ENCODE measurements around the gene CASK. TPM values are rescaled to one million over a fixed set of nuclear protein-coding genes. Genes with fewer than 3 reads are reported as not detected.

CASK gene
- total RNA-seq, 1 experiment from 2014 or later = 39.2 TPM

DNA sequence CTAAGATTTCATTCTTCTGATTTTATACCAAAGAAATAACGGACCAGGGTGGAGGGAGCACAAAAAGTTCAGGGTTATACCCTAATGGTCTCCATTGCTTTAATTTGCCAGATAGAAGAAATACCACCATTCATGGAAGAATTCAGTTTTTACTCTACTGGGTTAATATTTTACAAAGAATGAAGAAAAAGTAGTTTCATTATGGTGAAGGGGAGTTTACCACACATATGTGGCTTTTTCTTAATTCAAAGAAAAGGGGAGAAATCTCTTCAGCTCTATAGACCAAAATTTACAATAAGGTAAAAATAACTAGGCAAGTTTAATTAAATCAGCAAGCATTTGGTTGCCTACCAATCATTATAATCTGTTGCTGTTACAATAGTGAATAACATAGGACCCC, 37.6 kb downstream of the CASK start:
- Histone ChIP-seq H3K36me3 (replicated peaks; ENCODE audit: control insufficient read depth, insufficient read depth, low read length) (no peaks in the 10 kb centered on the region), H3K4me3 (ENCODE audit: insufficient read depth, low read depth, low read length) (no peak overlapping the region), H3K27me3 (ENCODE audit: control insufficient read depth, insufficient read depth, low read length) (no peaks in the 10 kb centered on the region)
- no peak for DNase-seq

GRCh38 chrX:41881166-41881565, 42.2 kb downstream of the CASK start:
- Histone ChIP-seq H3K4me3 (ENCODE audit: insufficient read depth, low read depth, low read length) (no peak overlapping the region), H3K27me3 (ENCODE audit: control insufficient read depth, insufficient read depth, low read length) (no peaks in the 10 kb centered on the region), H3K36me3 (replicated peaks; ENCODE audit: control insufficient read depth, insufficient read depth, low read length) (no peaks in the 10 kb centered on the region)
- no peak for DNase-seq

DNA sequence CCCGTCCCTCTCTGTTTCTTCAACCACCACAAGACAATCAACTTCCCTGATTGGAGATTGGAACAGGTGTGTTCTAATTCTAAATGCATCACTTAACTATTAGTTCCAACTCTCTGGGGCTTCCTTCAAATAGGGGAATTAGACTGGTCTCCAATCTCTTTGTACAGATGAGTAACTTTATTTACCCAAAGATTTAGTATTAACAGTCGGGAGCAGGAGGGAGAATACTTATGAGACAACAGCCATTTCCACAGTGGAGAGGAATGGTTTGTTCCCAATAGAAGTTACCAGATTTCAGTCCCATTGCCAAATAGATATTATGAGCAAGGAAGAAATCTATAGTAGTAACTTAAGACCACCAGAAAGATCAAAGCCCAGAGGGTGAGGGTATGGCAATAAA, 46.2 kb downstream of the CASK start:
- H3K36me3 ChIP-seq (replicated peaks; ENCODE audit: control insufficient read depth, insufficient read depth, low read length) = no peaks in the 10 kb centered on the region
- H3K27me3 ChIP-seq (ENCODE audit: control insufficient read depth, insufficient read depth, low read length) = no peaks in the 10 kb centered on the region
- H3K4me3 ChIP-seq (ENCODE audit: insufficient read depth, low read depth, low read length) = no peak overlapping the region
- DNase-seq = no peak

GRCh38 chrX:41875142-41875541, 48.2 kb downstream of the CASK start:
- Histone ChIP-seq H3K36me3 (replicated peaks; ENCODE audit: control insufficient read depth, insufficient read depth, low read length) (no peaks in the 10 kb centered on the region), H3K4me3 (ENCODE audit: insufficient read depth, low read depth, low read length) (no peak overlapping the region), H3K27me3 (ENCODE audit: control insufficient read depth, insufficient read depth, low read length) (no peaks in the 10 kb centered on the region)
- no peak for DNase-seq

DNA sequence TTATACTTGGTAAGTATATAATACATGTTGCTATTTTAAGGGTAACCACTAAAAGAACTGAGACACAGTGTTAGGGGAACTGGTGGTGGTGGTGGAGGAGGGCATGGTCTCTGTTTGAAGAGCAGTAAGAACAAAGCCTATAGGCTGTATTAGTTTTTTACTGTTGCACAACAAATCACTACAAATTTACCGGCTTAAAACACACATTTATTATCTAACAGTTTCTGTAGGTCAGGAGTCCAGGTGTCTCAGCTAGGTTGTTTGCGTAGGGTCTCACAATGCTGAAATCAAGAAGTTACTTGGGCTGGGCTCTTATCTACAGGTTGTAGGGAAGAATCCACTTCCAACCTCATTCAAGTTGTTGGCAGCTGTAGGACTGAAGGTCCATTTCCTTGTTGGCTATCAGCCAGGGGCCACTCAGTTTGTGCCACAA, 52.6 kb downstream of the CASK start:
- Histone ChIP-seq H3K36me3 (replicated peaks; ENCODE audit: control insufficient read depth, insufficient read depth, low read length) (no peaks in the 10 kb centered on the region), H3K4me3 (ENCODE audit: insufficient read depth, low read depth, low read length) (no peak overlapping the region), H3K27me3 (ENCODE audit: control insufficient read depth, insufficient read depth, low read length) (no peaks in the 10 kb centered on the region)
- no peak for DNase-seq

GRCh38 chrX:41868392-41868977, 54.9 kb downstream of the CASK start:
- Histone ChIP-seq H3K36me3 (replicated peaks; ENCODE audit: control insufficient read depth, insufficient read depth, low read length) (no peaks in the 10 kb centered on the region), H3K4me3 (ENCODE audit: insufficient read depth, low read depth, low read length) (no peak overlapping the region), H3K27me3 (ENCODE audit: control insufficient read depth, insufficient read depth, low read length) (no peaks in the 10 kb centered on the region)
- DNase-seq = no peak

DNA sequence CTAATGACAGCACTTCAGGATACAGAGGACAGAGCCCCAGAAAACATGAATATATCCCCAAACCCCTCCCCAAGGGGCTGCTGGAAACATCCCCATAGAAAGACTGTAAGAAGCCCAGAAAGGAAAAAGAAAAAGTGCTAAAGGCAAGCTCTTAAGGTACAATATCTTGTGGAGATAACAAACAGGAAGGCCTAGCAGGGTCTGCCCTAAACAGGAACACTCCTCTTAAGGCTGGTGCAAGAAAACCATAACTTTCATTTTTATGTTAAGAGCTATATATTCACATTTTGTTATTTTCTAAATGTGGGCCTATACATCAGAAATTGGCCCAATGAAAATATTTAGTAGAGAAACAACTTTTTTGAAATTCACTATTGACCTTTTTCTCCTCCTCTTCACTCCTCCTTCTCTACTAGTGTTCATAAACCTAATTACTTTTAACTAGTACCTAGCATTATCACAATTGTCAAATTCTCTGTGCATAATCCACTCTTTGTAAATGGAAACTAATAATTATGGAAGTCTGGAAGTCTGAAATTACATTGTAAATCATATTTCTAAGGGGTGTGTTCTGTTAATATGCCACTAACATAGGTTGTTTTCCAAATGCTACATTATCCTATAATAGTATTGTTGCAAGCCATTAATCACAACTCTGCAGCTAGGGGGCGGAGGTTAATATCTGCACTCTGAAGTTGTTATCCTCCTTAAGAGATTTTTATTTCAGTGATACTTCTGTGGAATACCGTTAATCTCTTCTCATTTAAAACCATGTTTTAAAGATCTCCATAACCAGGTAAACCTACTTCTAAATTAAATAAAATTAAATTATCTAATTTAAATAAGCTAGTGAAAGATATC, 59.8 kb downstream of the CASK start:
- Histone ChIP-seq H3K4me3 (ENCODE audit: insufficient read depth, low read depth, low read length) (no peak overlapping the region), H3K27me3 (ENCODE audit: control insufficient read depth, insufficient read depth, low read length) (no peaks in the 10 kb centered on the region), H3K36me3 (replicated peaks; ENCODE audit: control insufficient read depth, insufficient read depth, low read length) (no peaks in the 10 kb centered on the region)
- no peak for DNase-seq

DNA sequence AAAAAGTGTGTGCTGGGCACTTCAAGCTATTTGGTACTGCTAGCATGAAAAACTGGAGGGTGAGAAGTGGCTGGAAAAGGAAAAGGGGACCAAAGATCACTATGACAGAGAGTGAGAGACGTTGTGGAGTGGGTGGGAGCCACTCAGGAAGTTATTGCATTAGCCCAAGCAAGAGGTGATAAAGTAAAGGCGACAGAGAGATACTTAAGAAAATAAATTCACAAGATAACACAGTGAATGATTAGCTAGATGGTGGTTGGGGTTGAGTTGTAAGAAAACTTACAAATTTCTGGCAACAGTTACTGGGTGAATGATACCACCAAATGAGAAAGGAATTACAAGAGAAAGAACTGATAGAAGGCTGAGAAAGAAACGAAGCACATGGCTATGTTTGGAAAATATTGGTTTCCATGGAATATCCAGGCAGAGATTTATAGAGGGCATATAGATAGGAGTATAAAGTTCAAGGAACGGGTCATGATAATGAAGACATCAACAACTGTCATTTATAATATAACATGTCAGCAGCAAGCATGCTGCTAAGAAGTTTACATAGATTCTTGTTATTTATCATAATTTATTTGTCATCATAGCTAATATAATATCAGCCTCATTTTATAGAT, 60.7 kb downstream of the CASK start:
- no peaks in the 10 kb centered on the region for H3K27me3 ChIP-seq (ENCODE audit: control insufficient read depth, insufficient read depth, low read length)
- H3K4me3 ChIP-seq (ENCODE audit: insufficient read depth, low read depth, low read length) = no peak overlapping the region
- no peaks in the 10 kb centered on the region for H3K36me3 ChIP-seq (replicated peaks; ENCODE audit: control insufficient read depth, insufficient read depth, low read length)
- no peak for DNase-seq

GRCh38 chrX:41858161-41858775, 65.1 kb downstream of the CASK start:
- DNase-seq = peak; percentile 38

DNA sequence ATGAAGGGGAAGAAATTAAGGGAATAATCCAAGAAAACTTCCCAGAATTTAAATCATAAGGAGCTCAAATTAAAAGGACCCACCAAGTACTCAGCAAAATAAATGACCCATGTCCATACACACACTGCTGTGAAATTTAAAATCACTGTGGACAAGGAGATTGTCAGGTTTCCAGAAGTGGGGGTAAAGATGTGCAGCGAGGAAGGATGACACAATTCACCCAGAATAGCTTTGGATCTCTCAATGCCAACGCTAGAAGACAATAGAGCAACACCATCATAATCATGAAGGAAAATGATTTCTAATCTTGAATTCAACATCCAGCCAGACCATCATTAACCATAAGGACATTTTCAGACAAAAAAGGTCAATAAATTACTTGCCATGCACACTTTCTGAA, 65.7 kb downstream of the CASK start:
- no peaks in the 10 kb centered on the region for H3K36me3 ChIP-seq (replicated peaks; ENCODE audit: control insufficient read depth, insufficient read depth, low read length)
- DNase-seq = no peak
- H3K4me3 ChIP-seq (ENCODE audit: insufficient read depth, low read depth, low read length) = no peak overlapping the region
- no peaks in the 10 kb centered on the region for H3K27me3 ChIP-seq (ENCODE audit: control insufficient read depth, insufficient read depth, low read length)

More at GRCh38 chrX:41858161-41858775, 65.1 kb downstream of the CASK start:
- no peaks in the 10 kb centered on the region for H3K27me3 ChIP-seq (ENCODE audit: control insufficient read depth, insufficient read depth, low read length)
- no peaks in the 10 kb centered on the region for H3K36me3 ChIP-seq (replicated peaks; ENCODE audit: control insufficient read depth, insufficient read depth, low read length)
- H3K4me3 ChIP-seq (ENCODE audit: insufficient read depth, low read depth, low read length) = no peak overlapping the region

DNA sequence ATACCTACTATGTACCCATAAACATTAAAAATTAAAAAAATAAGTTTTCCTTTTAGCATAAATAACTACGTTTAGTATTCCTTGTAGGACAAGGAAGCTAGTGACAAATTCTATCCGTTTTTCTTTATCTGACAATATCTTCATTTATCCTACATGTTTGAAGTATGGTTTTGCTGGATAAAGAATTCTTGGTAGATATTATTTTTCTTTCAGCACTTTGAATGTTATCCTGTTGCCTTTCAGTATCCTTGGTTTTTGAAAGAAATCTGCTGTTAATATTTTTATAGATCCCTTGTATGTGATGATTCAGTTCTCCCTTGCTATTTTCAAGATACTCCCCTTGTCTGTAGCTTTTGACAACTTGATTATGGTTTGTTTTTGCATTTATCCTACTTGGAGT, 76.6 kb downstream of the CASK start:
- H3K36me3 ChIP-seq (replicated peaks; ENCODE audit: control insufficient read depth, insufficient read depth, low read length) = no peaks in the 10 kb centered on the region
- H3K4me3 ChIP-seq (ENCODE audit: insufficient read depth, low read depth, low read length) = no peak overlapping the region
- no peaks in the 10 kb centered on the region for H3K27me3 ChIP-seq (ENCODE audit: control insufficient read depth, insufficient read depth, low read length)
- DNase-seq = no peak

GRCh38 chrX:41837270-41837944, 85.9 kb downstream of the CASK start:
- H3K4me3 ChIP-seq (ENCODE audit: insufficient read depth, low read depth, low read length) = no peak overlapping the region
- H3K27me3 ChIP-seq (ENCODE audit: control insufficient read depth, insufficient read depth, low read length) = no peaks in the 10 kb centered on the region
- no peaks in the 10 kb centered on the region for H3K36me3 ChIP-seq (replicated peaks; ENCODE audit: control insufficient read depth, insufficient read depth, low read length)
- no peak for DNase-seq

DNA sequence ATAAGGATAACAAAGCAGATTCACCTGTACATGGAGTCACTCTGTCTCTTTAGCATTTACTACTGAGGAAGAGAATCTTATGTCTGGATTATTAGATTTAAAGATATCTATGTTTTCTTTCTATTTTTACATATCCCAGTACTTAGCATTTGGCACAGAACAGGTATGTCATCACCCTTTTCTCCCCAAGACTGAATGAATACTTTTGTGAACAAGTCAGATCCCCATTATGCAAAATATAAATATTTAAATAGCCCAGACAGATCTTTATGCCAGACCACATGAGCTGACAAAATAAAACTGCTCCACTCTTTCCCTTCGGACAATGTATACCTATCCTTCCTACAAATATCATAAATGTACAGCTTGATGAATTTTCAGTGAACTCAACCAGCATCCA, 94.5 kb downstream of the CASK start:
- Histone ChIP-seq H3K36me3 (replicated peaks; ENCODE audit: control insufficient read depth, insufficient read depth, low read length) (no peaks in the 10 kb centered on the region), H3K27me3 (ENCODE audit: control insufficient read depth, insufficient read depth, low read length) (no peaks in the 10 kb centered on the region), H3K4me3 (ENCODE audit: insufficient read depth, low read depth, low read length) (no peak overlapping the region)
- DNase-seq = no peak

GRCh38 chrX:41827886-41828285, 95.5 kb downstream of the CASK start:
- Histone ChIP-seq H3K4me3 (ENCODE audit: insufficient read depth, low read depth, low read length) (no peak overlapping the region), H3K36me3 (replicated peaks; ENCODE audit: control insufficient read depth, insufficient read depth, low read length) (no peaks in the 10 kb centered on the region), H3K27me3 (ENCODE audit: control insufficient read depth, insufficient read depth, low read length) (no peaks in the 10 kb centered on the region)
- no peak for DNase-seq
